ENCODE results near the gene RAD51B.
"Not testable (repeated sequence)": the region's sequence is repeated elsewhere in the genome, so short reads cannot be mapped to it uniquely, and the experiment has no call there.

Gene RAD51B

DNA sequence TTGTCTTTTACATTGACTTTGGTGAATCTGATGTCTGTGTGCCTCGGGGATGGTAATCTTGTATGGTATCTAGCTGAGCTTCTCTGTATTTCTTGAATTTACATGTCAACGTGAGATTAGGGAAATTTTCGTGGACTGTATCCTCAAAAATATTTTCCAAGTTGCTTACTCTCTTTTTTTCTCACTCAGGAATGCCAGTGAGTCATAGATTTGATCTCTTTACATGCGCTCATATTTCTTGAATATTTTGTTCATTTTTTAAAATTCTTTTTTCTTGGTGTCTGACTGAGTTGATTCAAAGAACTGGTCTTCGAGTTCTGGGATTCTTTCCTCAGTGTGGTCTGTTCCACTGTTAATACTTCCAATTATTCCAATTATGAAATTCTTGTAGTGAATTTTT lies 207.7 kb downstream of the RAD51B start:
- DNase-seq (ENCODE audit: low spot score), result no peak

DNA sequence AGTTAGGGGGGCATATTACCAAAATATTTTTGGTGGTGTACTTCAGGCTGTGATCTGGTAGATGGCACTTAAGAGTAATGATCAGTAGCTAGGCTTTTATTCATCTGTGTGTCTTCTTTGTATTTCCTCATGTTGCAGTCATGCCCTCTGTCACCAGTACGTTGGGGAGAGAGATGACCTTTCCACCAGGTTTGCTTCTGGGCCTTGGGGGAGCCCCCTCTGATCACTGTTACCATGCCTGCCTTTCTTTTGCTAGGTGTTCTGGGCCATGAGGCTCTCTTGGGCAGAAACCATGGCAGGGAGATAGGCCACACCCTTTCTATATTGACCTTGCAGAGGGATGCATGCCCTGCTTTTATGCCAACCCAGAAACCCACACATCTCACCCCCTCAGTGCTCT lies 208.5 kb downstream of the RAD51B start:
- DNase-seq (ENCODE audit: low spot score), result no peak

DNA sequence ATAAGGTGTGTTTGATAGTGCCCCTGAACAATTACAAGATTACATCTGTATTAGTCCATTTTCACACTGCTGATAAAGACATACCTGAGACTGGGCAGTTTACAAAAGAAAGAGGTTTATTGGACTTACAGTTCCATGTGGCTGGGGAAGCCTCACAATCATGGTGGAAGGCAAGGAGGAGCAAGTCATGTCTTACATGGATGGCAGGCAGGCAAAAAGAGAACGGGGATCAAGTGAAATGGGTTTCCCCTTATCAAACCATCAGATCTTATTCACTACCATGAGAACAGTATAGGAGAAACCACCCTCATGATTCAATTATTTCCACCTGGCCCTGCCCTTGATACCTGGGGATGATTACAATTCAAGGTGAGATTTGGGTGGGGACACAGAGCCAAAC lies 211.4 kb downstream of the RAD51B start:
- not testable (repeated sequence) for DNase-seq (ENCODE audit: low spot score)

GRCh38 chr14:68032154-68032553 lies 212.6 kb downstream of the RAD51B start:
- no peak for DNase-seq (ENCODE audit: low spot score)

- DNase-seq (ENCODE audit: low spot score), result no peak
Measured at GRCh38 chr14:68033336-68033932, 213.9 kb downstream of the RAD51B start.

DNA sequence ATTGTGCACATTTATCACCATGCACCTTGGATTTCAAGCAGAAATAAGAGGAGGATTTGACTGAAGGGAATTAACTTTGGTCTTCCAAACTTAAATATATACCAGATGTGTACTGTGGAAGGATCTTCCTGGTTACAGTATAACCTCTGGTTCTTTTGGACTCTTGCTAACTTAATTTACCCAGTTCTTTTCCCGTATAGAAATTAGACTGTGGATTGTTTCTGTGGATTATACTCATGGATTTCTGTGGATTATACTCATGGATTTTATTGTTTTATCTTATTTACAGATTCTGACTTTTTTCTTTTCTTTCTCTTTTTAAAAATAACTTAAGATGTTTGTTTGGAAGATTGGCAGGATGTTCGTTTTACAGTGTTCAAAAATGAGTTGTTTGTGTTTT lies 215.3 kb downstream of the RAD51B start:
- no peak for DNase-seq (ENCODE audit: low spot score)

DNA sequence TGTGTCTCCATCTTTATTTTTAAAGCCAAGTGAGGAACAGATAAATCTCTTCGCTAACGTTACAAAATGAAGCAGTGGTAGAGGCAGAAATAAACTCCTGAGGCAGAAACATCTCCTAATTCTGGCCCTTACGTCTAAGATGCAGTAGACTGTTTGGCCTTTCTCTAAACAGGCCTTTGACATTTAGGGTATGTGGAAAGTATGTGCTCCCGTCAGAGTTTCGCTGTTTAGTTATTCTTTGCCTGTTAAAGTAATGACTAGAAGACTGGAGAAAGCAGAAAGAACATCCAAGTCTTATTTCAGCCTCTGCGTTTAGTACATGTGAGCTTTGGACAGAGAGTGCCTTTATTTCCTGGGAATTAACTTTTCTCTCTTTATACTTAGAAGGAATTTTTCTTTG lies 216.6 kb downstream of the RAD51B start:
- no peak for DNase-seq (ENCODE audit: low spot score)

DNA sequence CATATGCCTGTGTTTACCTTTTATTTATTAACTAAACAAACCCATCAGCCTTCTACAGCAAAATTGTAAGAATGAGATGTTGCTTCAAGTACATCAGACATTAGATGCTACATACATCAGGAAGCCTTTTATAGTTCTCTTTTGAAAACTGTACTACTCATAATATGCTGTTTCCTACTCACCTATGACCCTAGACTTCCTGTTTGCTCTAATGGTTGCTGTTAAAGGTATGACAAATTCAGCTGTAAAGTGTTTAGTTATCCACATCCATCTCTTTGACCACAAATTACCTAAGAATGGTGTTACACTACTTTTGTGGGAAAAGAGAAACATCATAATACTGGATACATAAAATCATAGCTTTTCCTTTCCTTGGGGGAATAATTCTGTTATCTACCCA lies 220.0 kb downstream of the RAD51B start:
- no peak for DNase-seq (ENCODE audit: low spot score)

DNA sequence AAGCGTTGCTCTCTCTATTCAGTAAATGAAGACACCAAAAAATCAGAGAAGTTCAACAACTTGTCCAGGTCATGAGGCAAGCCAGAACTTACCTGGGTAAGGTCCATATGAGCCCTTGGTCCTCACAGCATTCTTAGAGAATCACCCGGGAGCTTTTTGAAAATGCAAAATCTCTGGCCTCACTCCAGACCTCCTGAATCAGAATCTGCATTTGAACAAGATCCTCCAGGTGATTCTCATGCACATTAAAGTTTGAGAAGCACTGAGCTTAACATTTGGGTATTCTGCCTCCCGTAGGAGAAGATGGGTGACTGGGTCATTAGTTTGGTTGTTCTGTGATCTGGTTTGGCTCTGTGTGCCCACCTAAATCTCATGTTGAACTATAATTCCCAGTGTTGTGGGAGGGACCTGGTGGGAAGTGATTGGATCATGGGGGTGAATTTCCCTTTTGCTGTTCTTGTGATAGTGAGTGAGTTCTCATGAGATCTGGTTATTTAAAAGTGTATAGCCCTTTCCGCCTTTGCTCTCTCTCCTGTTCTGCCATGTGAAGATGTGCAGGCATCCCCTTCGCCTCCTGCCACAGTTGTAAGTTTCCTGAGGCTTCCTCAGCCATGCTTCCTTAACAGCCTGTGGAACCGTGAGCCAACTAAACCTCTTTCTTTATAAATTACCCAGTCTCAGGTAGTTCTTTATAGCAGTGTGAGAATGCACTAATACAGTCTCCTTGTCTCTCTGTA lies 221.2 kb downstream of the RAD51B start:
- DNase-seq (ENCODE audit: low spot score), result no peak

GRCh38 chr14:68041876-68042354 lies 222.3 kb downstream of the RAD51B start:
- DNase-seq (ENCODE audit: low spot score), result no peak

DNA sequence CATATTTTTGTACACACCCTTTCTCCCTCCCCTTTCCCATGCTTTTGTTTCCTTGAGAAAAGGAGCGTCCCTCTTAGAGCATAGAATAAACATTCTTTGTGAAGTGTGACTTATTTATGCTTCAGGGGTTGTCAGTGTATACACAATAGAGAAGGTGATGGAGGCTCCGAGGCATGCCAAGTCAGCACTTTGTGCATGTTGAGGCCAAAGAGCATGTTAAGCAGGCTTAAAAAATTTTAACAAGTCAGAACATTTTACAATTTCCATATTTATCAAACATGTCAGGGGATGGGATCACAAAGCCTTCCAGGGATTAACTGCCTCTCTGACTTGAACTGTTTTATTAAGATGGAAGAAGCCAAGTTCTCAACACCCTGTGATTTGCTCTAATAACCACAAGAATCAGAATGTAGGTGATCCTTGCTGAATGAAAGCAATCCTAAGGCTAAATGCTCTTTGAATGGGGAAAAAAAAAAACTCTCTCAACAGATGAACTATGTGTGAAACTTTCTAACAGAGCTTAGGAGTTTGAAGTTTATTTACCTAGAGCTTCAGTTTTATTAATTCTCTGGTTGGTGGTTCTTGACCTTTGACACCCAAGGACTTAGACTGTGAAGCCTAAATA lies 223.1 kb downstream of the RAD51B start:
- no peak for DNase-seq (ENCODE audit: low spot score)

DNA sequence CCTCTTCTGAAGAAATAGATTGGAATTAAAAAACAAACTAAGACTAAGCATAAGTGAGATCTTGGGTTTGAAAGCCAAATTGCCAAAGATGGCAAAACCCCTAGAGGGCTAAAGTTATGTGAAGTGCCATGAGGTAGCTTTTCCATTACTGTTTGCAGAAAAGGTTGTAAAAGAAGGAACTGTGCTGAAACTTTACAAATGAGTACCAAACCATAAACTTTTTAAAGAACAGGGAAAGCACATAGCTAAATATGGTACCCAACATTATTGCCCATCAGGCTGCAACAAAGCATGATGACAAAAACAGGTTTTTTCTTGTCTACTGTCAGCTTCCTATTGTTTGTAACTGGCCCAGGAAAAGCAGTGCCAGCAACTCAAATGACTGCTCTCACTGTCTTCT lies 224.2 kb downstream of the RAD51B start:
- no peak for DNase-seq (ENCODE audit: low spot score)

DNA sequence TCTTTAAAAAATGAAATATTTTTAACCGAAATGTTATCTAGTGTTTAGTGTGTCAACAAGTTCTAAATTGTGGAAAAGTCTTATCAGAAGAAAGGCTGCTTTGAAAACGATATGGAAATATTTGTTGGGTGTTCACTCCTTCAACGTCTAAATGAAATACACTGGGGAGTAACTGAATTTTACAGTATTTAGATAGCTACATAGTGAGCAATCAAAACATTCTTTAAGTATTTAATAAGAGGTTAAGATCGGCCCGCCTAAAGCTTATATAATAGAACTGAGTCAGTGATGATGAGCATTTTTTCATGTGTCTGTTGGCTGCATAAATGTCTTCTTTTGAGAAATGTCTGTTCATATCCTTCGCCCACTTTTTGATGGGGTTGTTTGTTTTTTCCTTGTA lies 228.3 kb downstream of the RAD51B start:
- no peak for DNase-seq (ENCODE audit: low spot score)

DNA sequence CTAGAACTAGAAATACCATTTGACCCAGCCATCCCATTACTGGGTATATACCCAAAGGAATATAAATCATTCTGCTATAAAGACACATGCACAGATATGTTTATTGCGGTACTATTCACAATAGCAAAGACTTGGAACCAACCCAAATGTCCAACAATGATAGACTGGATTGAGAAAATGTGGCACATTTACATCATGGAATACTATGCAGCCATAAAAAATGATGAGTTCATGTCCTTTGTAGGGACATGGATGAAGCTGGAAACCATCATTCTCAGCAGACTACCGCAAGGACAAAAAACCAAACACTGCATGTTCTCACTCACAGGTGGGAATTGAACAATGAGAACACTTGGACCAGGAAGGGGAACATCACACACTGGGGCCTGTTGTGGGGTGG lies 229.2 kb downstream of the RAD51B start:
- not testable (repeated sequence) for DNase-seq (ENCODE audit: low spot score)

- no peak for DNase-seq (ENCODE audit: low spot score)
Measured at GRCh38 chr14:68050177-68050576, 230.6 kb downstream of the RAD51B start.

DNA sequence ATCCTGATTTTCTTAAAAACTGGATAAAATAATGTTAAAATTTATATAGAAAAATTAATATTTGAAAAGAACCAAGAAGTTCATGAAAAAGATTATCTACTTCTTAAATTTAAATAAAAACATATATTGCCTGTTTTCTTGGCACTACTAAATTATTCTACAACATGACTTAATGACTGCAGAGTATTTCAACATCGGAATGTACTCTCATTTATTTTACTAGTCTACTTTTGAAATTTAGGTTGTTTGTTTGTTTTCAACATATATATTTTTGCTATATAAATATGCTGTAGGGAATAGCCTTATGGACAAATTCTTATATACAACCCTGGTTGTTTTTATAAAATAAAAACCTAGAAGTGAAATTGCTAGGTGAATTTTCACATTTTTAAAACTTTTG lies 231.6 kb downstream of the RAD51B start:
- DNase-seq (ENCODE audit: low spot score), result no peak

DNA sequence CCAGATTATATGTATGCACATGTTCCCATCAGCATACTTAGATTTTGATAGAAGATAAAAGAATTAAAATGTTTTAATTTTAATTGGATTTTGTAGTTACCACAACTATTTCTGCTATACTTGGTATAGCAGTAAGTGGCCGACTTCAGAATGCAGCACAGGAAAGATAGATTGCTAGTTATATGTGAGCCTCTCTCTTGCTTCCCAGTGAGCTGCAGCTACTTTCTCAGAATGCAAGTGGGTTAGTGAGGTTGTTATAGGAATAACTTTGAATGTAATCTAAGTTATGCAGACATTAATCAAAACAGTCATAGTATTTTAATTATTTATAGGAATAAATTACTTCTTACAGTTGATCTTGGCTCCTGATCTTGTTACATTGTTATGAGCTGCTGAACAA lies 240.6 kb downstream of the RAD51B start:
- DNase-seq (ENCODE audit: low spot score), result no peak

GRCh38 chr14:68062651-68063050 lies 243.1 kb downstream of the RAD51B start:
- DNase-seq (ENCODE audit: low spot score), result no peak

- no peak for DNase-seq (ENCODE audit: low spot score)
Measured at GRCh38 chr14:68065322-68065721, 245.7 kb downstream of the RAD51B start.

DNA sequence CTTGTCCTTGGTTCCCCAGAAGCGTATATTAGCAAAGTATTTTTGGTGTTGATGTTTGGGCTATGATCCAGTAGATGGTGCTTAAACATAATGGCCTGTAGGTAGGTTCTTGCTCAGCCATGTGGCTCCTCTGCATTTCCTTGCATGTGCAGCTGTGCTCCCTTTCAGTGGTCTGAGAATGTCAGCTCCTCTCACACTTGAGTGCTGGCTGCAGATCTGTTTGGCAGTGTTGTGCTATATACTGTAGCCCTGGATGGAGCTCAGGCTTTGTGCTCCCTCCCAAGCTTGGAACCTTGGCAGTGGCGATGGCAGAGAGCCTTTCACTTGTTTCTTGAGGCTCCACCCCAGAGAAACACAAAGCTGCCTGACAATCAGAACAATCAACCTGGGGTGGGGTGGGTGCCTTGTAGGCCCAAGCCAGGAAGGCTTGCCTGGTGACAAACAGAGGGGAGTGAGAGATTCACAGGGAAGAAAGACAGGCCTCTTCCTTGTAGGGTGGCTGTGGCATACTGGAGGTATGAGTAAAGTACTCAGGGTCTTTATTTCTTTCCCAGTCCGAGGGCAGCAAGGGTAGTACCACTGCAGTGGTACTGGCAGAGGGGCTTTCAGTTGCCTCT lies 255.3 kb downstream of the RAD51B start:
- DNase-seq (ENCODE audit: low spot score), result no peak

- no peak for DNase-seq (ENCODE audit: low spot score)
Measured at GRCh38 chr14:68075382-68076029, 255.9 kb downstream of the RAD51B start.

- no peak for DNase-seq (ENCODE audit: low spot score)
Measured at GRCh38 chr14:68076451-68076850, 256.9 kb downstream of the RAD51B start.
